NCI-H510A treated with DMSO at 0.1 percent for 48 hours (cell line): ENCODE measurements around the gene ZNF334.

ENCODE experiments used
- DNase-seq: peaks from one replicate; lab custom pipeline; 2025; lab: John Stamatoyannopoulos, UW

ZNF334 gene

GRCh38 chr20:46545827-46546138 lies 32.4 kb upstream of the ZNF334 start:
- no peak for DNase-seq

- no peak for DNase-seq
These were observed 31.9 kb upstream of the ZNF334 start for GRCh38 chr20:46545077-46545826.

- DNase-seq: no peak
These were observed 31.2 kb upstream of the ZNF334 start for GRCh38 chr20:46544576-46544975.

GRCh38 chr20:46543959-46544358 lies 30.6 kb upstream of the ZNF334 start:
- DNase-seq: no peak

GRCh38 chr20:46543033-46543432 lies 29.7 kb upstream of the ZNF334 start:
- DNase-seq: no peak

- DNase-seq: no peak
These were observed 28.0 kb upstream of the ZNF334 start for GRCh38 chr20:46541229-46541935.

GRCh38 chr20:46539113-46539512 lies 25.8 kb upstream of the ZNF334 start:
- no peak for DNase-seq

- no peak for DNase-seq
These were observed 17.3 kb upstream of the ZNF334 start for GRCh38 chr20:46530640-46531039.

GRCh38 chr20:46523696-46524328 lies 10.5 kb upstream of the ZNF334 start:
- no peak for DNase-seq

- DNase-seq: no peak
These were observed 9.7 kb upstream of the ZNF334 start for GRCh38 chr20:46523108-46523507.

- peak; percentile 28 for DNase-seq
These were observed 7.7 kb upstream of the ZNF334 start for GRCh38 chr20:46520976-46521579.

GRCh38 chr20:46520540-46520939 lies 7.2 kb upstream of the ZNF334 start:
- DNase-seq: no peak

- DNase-seq: no peak
These were observed 6.2 kb upstream of the ZNF334 start for GRCh38 chr20:46519471-46520068.

- no peak for DNase-seq
These were observed 3.8 kb downstream of the ZNF334 start for GRCh38 chr20:46509523-46509922.

- no peak for DNase-seq
These were observed 5.5 kb downstream of the ZNF334 start for GRCh38 chr20:46507760-46508407.

GRCh38 chr20:46505506-46505905 lies 7.9 kb downstream of the ZNF334 start:
- DNase-seq: no peak

GRCh38 chr20:46501961-46502360 lies 11.4 kb downstream of the ZNF334 start:
- DNase-seq: no peak

- no peak for DNase-seq
These were observed 11.9 kb downstream of the ZNF334 start for GRCh38 chr20:46501337-46501942.

- DNase-seq: no peak
These were observed 19.3 kb downstream of the ZNF334 start for GRCh38 chr20:46494077-46494476.

GRCh38 chr20:46491354-46491753 lies 22.0 kb downstream of the ZNF334 start:
- no peak for DNase-seq

GRCh38 chr20:46488451-46488850 lies 24.9 kb downstream of the ZNF334 start:
- no peak for DNase-seq

GRCh38 chr20:46487628-46488027 lies 25.7 kb downstream of the ZNF334 start:
- DNase-seq: no peak
